ENCODE results near the gene MATN3. TPM values are rescaled to one million over a fixed set of nuclear protein-coding genes. Genes with fewer than 3 reads are reported as not detected.

MATN3 gene
- total and polyA plus RNA-seq, 2 of the 8 experiments (the other 6 are each of a cell fraction or from before 2014, with no cell fraction given), result 3.0 to 9.9 TPM

DNA sequence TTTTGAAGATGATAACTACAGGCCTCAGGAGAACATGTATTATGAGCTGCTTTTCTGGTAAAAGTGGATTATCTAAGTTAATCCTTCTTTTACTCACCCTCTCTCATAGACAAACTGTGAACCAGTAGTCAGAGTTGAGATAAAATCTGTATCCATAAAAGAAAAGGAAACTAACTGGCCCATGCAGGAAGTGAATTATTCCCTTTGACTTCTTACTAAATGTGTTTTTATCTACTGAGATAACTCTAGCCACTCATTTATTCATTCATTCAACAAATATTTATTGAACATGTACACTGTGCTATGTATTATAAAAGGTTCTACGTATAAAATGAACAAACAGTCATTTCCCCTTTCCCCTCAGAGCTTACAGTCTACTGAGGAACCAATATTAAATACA is 32.5 kb downstream of the MATN3 start:
- Histone ChIP-seq H3K18ac (ENCODE audit: extremely low read depth, low read length) (no peak overlapping the region), H3K79me1 (ENCODE audit: low read depth, low read length) (peaks cover 3% of the 10 kb centered on the region), H2BK12ac (ENCODE audit: low read depth, low read length) (no peak overlapping the region), H4K20me1 (replicated peaks in 1 of 2; ENCODE audit: control insufficient read depth in 1 of 2, insufficient read depth in 2 of 2, low read length in 2 of 2) (no peaks in the 10 kb centered on the region), H3K4me2 (ENCODE audit: insufficient read depth in 1 of 2, low read depth in 2 of 2, low read length in 2 of 2) (no peak overlapping the region), H2AK5ac (ENCODE audit: low read depth, low read length) (no peak overlapping the region), H4K5ac (ENCODE audit: insufficient read length, low read depth, low read length) (no peak overlapping the region), H2BK5ac (ENCODE audit: low read depth, low read length) (no peak overlapping the region), H3K36me3 (ENCODE audit: control insufficient read depth in 2 of 4, insufficient read depth in 4 of 4, low read length in 3 of 4) (peaks cover 3 to 41% (median 29%) of the 10 kb centered on the region in 4 experiments; a peak in 7 of 8 replicates), H3K9me3 (ENCODE audit: insufficient read depth in 2 of 2, low read depth in 1 of 2, low read length in 1 of 2) (no peaks in the 10 kb centered on the region), H3K4ac (replicated peaks; ENCODE audit: insufficient read length, low read depth, low read length) (no peak overlapping the region), H3K4me3 (ENCODE audit: extremely low read depth in 1 of 4, insufficient read depth in 2 of 4, low read depth in 3 of 4, low read length in 4 of 4) (no peak overlapping the region), H3K27me3 (replicated peaks in 1 of 4; ENCODE audit: control insufficient read depth in 3 of 4, extremely low read depth in 1 of 4, insufficient read depth in 3 of 4, low read length in 3 of 4) (no peaks in the 10 kb centered on the region), H4K8ac (ENCODE audit: extremely low read depth, insufficient read depth, low read length) (no peak overlapping the region), H3K14ac (ENCODE audit: insufficient read length) (no peak overlapping the region), H3K79me2 (ENCODE audit: control insufficient read depth in 1 of 2, insufficient read depth in 2 of 2, low read length in 2 of 2) (peaks cover 0 to 17% of the 10 kb centered on the region in 2 experiments; a peak in 3 of 4 replicates), H2BK120ac (replicated peaks; ENCODE audit: low read depth, low read length) (no peak overlapping the region), H2BK20ac (ENCODE audit: low read length) (no peak overlapping the region), H3K9ac (replicated peaks in 1 of 4; ENCODE audit: extremely low read depth in 1 of 4, low read depth in 3 of 4, low read length in 3 of 4) (no peak overlapping the region), H3K27ac (ENCODE audit: low read depth, low read length) (no peak overlapping the region), H3K23ac (ENCODE audit: insufficient read length) (no peak overlapping the region), H2AFZ (ENCODE audit: low read length) (no peak overlapping the region), H3K23me2 (ENCODE audit: low read depth, low read length) (no peaks in the 10 kb centered on the region), H4K91ac (replicated peaks; ENCODE audit: insufficient read length, low read length) (no peak overlapping the region), H2BK15ac (ENCODE audit: low read length) (no peak overlapping the region), H3K56ac (replicated peaks; ENCODE audit: insufficient read length, low read depth, low read length) (no peak overlapping the region), H3K4me1 (replicated peaks in 1 of 4; ENCODE audit: control insufficient read depth in 3 of 4, insufficient read depth in 4 of 4, low read length in 3 of 4) (no peaks in the 10 kb centered on the region)
- TF ChIP-seq SIRT6 (IDR thresholded peaks at IDR 0.05; ENCODE audit: low read length) (no peak), FOSL1 (IDR thresholded peaks at IDR 0.05; ENCODE audit: insufficient read depth, low read depth, low read length) (no peak)
- 95% methylated on average over 1 of the region's 1 CpG; no CpG with 5 or more reads in 1 of the 2 experiments for WGBS, 2 experiments (ENCODE audit: extremely low coverage in 1 of 2, insufficient coverage in 1 of 2, insufficient read length in 1 of 2, insufficient replicate concordance in 2 of 2, low coverage in 1 of 2, low lambda C conversion rate in 2 of 2, missing lambda C conversion rate in 1 of 2)
- ChIA-PET CTCF (ENCODE audit: partially characterized antibody) (interaction anchor here (0.7 to 1.1 kb wide), 2 partner anchors 115 to 359 kb away, joined by 3 to 4 read pairs; no protein-coding TSS in a partner anchor), POLR2A (ENCODE audit: partially characterized antibody) (interaction anchor here (1.9 kb wide), 1 partner anchor 10 kb away, joined by 5 read pairs; the partner anchor contains the start of gene WDR35)
- FAIRE-seq (no peak), DNase-seq (ENCODE audit: low read depth in 1 of 2, low spot score in 2 of 2) (no peak)

Measured in H1 (cell line).